Activated T-cell treated with anti-CD3 and anti-CD28 coated beads, Interleukin-2, amount 50 U/mL, for 4 hours (primary cell): Measurements from ENCODE around the gene ELMO1. TPM values are rescaled to one million over a fixed set of nuclear protein-coding genes. Genes with fewer than 3 reads are reported as not detected.
A peak's percentile ranks its signal among the peaks of the same experiment; 100 is the strongest.

Experiments used
- ATAC-seq, 2 donors: fragments of 200-7000 bp; cut with Tn5 transposase; one replicate each; pipeline ENCODE4 v1.10.0; 2021
- DNase-seq: peaks from one replicate; pipeline ENCODE4 v3.0.0-alpha.2; 2020
- H3K27me3 Mint-ChIP-seq: one replicate; pipeline ENCODE4 v1.8.0; 2021; ENCODE audit warnings: low read depth, mixed read lengths
- H3K36me3 Mint-ChIP-seq: one replicate; pipeline ENCODE4 v1.8.0; 2022; ENCODE audit warnings: mixed read lengths; ENCODE audit not compliant: insufficient read depth
- H3K4me1 Mint-ChIP-seq: one replicate; pipeline ENCODE4 v1.8.0; 2021; ENCODE audit warnings: low read depth, mixed read lengths
- H3K4me3 Mint-ChIP-seq: one replicate; pipeline ENCODE4 v1.8.0; 2021; ENCODE audit warnings: mild to moderate bottlenecking, moderate library complexity, mixed read lengths
- H3K9me3 Mint-ChIP-seq: one replicate; pipeline ENCODE4 v1.8.0; 2021; ENCODE audit warnings: mixed read lengths
- total RNA-seq, 3 donors: library from RNA; stranded (reverse); gene quantifications; one replicate each; pipeline ENCODE4 v1.2.1, GENCODE V29; 2021

Gene ELMO1
- total RNA-seq, 3 donors from 2014 or later = 117 to 137 (median 118) TPM

- H3K9me3 Mint-ChIP-seq = peaks cover 4% of the 10 kb centered on the region
- H3K4me3 Mint-ChIP-seq = no peak overlapping the region
- H3K4me1 Mint-ChIP-seq = peaks cover 40% of the 10 kb centered on the region
- H3K27me3 Mint-ChIP-seq = no peaks in the 10 kb centered on the region
- no peak for DNase-seq
- ATAC-seq = peak in 1 of 2 donors; percentile 36
- peaks cover 29% of the 10 kb centered on the region for H3K36me3 Mint-ChIP-seq
Measured at GRCh38 chr7:36961097-36961496, 487.6 kb downstream of the ELMO1 start.

DNA sequence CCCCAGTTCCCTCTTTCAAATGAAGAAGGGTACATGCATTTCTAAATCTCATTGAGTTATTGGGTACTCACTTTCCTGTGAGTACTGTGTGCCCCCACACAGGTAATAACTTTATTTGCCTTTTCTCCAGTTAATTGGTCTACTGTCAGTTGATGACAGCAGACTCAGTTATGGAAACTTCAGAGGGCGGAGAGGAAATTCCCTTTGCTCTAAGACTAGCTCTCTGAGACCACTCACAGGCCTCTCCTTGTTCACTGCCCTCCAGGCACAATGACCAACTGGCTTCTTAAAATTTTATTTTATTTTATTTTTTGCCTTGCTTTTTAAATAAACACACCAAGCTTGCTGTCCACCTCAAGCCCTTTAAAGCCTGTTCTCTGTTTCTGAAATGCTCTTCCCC lies 488.6 kb downstream of the ELMO1 start:
- ATAC-seq = no peak
- H3K4me3 Mint-ChIP-seq = no peak overlapping the region
- H3K27me3 Mint-ChIP-seq = no peaks in the 10 kb centered on the region
- H3K36me3 Mint-ChIP-seq = peaks cover 34% of the 10 kb centered on the region
- H3K4me1 Mint-ChIP-seq = peaks cover 37% of the 10 kb centered on the region
- no peak for DNase-seq
- peaks cover 3% of the 10 kb centered on the region for H3K9me3 Mint-ChIP-seq

- ATAC-seq (no peak), DNase-seq (no peak)
- no peaks in the 10 kb centered on the region for H3K27me3 Mint-ChIP-seq
- no peaks in the 10 kb centered on the region for H3K9me3 Mint-ChIP-seq
- H3K4me3 Mint-ChIP-seq = no peak overlapping the region
- H3K4me1 Mint-ChIP-seq = peaks cover 26% of the 10 kb centered on the region
- peaks cover 32% of the 10 kb centered on the region for H3K36me3 Mint-ChIP-seq
Measured at GRCh38 chr7:36958111-36958733, 490.4 kb downstream of the ELMO1 start.

DNA sequence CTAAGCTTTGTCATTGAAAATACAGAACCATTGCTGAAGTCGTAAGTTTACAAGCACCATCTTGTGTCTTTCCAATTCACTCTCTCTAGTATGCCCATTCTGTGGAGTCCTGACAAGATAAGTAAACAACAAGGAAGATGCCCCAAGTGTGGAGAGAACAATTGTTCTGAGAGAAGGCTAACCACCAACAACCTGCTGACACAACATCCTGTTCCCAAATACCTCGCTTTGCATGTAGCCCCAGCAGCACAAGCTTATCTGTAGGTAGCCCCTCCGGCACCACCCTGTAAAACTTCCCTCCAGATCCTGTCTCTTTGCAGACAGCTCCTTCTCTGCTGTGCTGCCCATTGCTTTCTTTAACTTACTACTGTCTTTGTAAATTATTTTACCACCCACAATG lies 491.0 kb downstream of the ELMO1 start:
- Mint-ChIP-seq H3K27me3 (no peaks in the 10 kb centered on the region), H3K9me3 (no peaks in the 10 kb centered on the region), H3K4me1 (peaks cover 26% of the 10 kb centered on the region), H3K4me3 (no peak overlapping the region), H3K36me3 (peaks cover 33% of the 10 kb centered on the region)
- ATAC-seq = no peak
- DNase-seq = no peak

DNA sequence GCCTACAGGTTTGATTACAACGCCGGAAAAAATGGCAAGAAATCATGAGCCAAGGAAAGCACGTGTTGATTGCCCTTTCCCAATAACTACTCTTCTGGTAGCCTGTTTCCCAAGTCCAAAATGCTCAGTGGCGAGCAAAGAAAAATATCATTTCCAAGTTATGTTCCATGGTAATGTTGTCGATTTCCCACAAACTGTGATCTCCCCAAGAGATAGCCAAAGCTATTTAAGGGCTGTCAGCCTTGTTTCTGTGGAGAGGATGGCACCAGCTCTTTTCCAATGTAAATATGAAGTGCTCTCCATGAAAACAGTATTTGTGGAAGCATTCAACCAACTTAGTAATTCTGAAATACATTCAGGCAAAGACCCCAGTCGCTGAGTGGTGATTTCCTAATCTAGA lies 491.9 kb downstream of the ELMO1 start:
- Mint-ChIP-seq H3K4me1 (peaks cover 21% of the 10 kb centered on the region), H3K4me3 (no peak overlapping the region), H3K27me3 (no peaks in the 10 kb centered on the region), H3K9me3 (peaks cover 4% of the 10 kb centered on the region), H3K36me3 (peaks cover 32% of the 10 kb centered on the region)
- DNase-seq (no peak), ATAC-seq (no peak)

DNA sequence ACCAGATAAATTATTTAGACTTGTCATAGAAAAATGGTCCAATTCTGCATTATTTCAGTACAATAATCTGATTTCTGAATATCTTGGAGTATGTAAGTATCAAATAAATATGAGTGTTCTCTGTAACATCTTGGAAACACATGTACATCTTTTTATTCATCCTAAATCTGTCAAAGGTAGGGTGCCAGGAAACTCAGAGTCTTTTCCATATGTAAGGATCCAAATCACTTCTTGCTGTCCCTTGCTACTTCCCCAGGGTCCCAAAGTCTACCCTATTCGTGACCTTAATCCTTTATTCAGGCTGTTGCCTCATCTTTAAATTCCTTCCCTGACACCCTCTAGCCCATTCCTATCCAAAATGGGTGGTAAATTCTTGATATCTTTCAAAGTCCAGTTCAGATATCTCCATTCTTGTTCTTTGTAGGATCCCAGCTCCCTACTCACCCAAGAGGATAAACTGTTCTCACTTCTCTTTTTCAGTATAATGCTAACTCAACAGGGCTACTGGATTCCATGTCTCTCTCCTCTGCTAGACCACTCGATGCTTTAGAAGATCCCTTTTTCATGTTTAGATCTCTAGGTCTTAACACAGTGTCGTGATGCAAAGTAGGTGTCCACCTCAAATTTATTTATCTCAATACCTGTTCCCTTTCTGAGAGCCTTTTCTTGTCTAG lies 493.1 kb downstream of the ELMO1 start:
- ATAC-seq = no peak
- no peak overlapping the region for H3K4me3 Mint-ChIP-seq
- DNase-seq = no peak
- peaks cover 39% of the 10 kb centered on the region for H3K36me3 Mint-ChIP-seq
- H3K9me3 Mint-ChIP-seq = peaks cover 10% of the 10 kb centered on the region
- H3K4me1 Mint-ChIP-seq = peaks cover 12% of the 10 kb centered on the region
- H3K27me3 Mint-ChIP-seq = no peaks in the 10 kb centered on the region

- no peaks in the 10 kb centered on the region for H3K27me3 Mint-ChIP-seq
- no peak for DNase-seq
- H3K4me1 Mint-ChIP-seq = peaks cover 13% of the 10 kb centered on the region
- H3K36me3 Mint-ChIP-seq = peaks cover 70% of the 10 kb centered on the region
- ATAC-seq = no peak
- peaks cover 34% of the 10 kb centered on the region for H3K9me3 Mint-ChIP-seq
- no peak overlapping the region for H3K4me3 Mint-ChIP-seq
Measured at GRCh38 chr7:36951257-36951697, 497.4 kb downstream of the ELMO1 start.

DNA sequence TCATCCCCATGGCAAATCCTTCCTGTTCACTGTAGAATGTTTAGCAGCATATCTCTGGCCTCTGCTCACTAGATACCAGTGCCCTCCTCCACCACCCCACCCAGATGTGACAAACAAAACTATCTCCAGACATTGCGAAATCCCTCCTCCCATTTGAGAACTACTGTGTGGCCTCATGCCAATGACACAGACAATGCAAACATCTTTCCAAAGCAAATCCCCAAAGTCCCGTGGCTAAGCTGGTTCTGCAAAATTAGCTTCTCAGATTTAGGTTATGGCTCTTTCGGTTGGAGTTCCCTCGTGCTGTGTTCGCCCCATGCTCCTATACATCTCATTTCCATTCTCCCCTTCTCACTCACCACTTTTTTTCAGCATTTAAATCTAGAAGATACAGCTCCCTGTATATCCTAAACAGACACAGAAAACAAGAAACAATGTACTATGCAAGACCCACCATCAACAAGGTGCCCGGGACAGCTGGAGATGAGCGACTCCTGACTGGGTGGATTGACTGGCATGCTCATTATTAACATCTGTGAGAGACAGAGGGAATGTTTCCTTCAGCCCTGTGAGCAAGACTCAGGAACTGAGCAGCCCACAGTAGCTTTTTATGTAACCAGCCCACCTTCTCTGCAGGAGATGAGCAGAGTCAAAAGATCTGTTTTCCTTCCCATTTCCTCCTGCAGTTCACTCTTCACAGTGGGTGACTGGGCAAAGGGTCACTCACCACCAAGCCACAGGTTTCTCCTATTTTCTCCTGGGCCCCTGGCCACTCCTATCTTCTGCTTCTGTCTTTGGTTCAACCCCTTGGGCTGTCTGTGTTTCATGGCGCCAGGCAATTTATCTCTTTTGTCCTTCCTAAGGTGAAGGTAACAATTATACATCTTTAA lies 498.7 kb downstream of the ELMO1 start:
- DNase-seq = no peak
- peaks cover 34% of the 10 kb centered on the region for H3K9me3 Mint-ChIP-seq
- peaks cover 71% of the 10 kb centered on the region for H3K36me3 Mint-ChIP-seq
- ATAC-seq = no peak
- no peak overlapping the region for H3K4me3 Mint-ChIP-seq
- H3K27me3 Mint-ChIP-seq = no peaks in the 10 kb centered on the region
- peaks cover 11% of the 10 kb centered on the region for H3K4me1 Mint-ChIP-seq

DNA sequence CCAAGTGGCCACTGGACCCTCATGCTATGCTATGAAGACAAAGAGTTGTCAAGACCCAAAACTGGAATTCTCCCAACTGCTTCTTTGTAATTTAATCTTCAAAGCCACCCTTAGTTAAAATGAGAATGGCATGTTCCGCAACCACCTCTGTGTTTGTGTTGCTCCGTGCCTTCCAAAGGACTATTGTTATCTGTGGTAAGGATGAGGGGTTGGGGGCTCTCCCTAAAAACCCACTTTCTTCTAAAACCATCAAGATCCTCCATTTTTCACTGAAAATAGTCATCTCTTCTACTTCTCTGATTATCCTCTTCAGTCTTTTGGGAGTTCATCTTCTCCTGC lies 502.3 kb downstream of the ELMO1 start:
- no peak overlapping the region for H3K4me3 Mint-ChIP-seq
- H3K4me1 Mint-ChIP-seq = peaks cover 27% of the 10 kb centered on the region
- DNase-seq (no peak), ATAC-seq (no peak)
- H3K9me3 Mint-ChIP-seq = peaks cover 62% of the 10 kb centered on the region
- peaks cover 84% of the 10 kb centered on the region for H3K36me3 Mint-ChIP-seq
- no peaks in the 10 kb centered on the region for H3K27me3 Mint-ChIP-seq

DNA sequence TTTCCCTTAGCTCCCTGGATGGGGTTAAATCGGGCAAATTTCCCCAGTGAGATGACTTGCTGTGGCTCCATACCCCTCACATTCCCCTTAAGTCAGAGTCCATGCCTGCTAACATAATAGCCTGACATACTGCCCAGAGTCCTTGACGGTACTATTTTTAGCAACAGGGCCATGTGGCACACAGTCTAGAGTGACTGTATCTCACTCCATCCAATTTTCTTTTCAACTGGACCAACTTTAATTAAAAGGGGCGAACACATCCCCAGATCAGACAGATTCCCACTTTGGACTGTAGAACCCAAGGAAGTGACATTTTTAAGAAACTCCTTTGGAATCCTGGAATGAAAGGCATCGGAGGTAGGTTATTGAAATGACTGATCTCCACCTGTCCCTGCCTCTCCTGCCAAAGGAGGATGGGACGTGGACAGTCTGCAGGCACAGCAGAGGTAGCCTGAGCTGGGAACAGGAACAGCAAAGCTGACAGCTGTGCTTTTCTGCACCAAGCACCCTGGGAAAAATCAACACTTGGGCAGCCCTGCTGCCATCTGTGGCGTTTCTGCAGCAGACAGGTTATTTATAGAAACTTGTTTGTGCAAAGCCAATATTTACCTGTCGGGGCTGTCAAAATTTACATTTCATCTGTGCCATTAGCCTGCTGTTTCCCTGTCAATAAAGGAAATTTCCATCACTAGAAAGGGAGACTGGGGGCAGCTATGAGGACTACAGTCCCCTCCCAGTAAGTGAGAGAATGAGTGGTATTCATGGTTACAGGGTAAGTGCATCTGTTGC lies 502.9 kb downstream of the ELMO1 start:
- H3K9me3 Mint-ChIP-seq = peaks cover 62% of the 10 kb centered on the region
- no peak overlapping the region for H3K4me3 Mint-ChIP-seq
- DNase-seq (no peak), ATAC-seq (no peak)
- peaks cover 82% of the 10 kb centered on the region for H3K36me3 Mint-ChIP-seq
- H3K27me3 Mint-ChIP-seq = no peaks in the 10 kb centered on the region
- H3K4me1 Mint-ChIP-seq = peaks cover 29% of the 10 kb centered on the region

- Mint-ChIP-seq H3K9me3 (peaks cover 68% of the 10 kb centered on the region), H3K4me1 (peaks cover 25% of the 10 kb centered on the region), H3K36me3 (peaks cover 82% of the 10 kb centered on the region), H3K27me3 (no peaks in the 10 kb centered on the region), H3K4me3 (no peak overlapping the region)
- DNase-seq = no peak
- no peak for ATAC-seq
Measured at GRCh38 chr7:36944838-36945237, 503.8 kb downstream of the ELMO1 start.

GRCh38 chr7:36943591-36944435 lies 504.9 kb downstream of the ELMO1 start:
- Mint-ChIP-seq H3K4me3 (no peak overlapping the region), H3K9me3 (peaks cover 66% of the 10 kb centered on the region), H3K27me3 (no peaks in the 10 kb centered on the region), H3K36me3 (peaks cover 78% of the 10 kb centered on the region), H3K4me1 (peaks cover 26% of the 10 kb centered on the region)
- no peak for DNase-seq
- no peak for ATAC-seq

GRCh38 chr7:36942955-36943354 lies 505.7 kb downstream of the ELMO1 start:
- ATAC-seq = no peak
- Mint-ChIP-seq H3K4me3 (no peak overlapping the region), H3K27me3 (no peaks in the 10 kb centered on the region), H3K36me3 (peaks cover 75% of the 10 kb centered on the region), H3K9me3 (peaks cover 68% of the 10 kb centered on the region), H3K4me1 (peaks cover 31% of the 10 kb centered on the region)
- no peak for DNase-seq
